ENCODE results near the gene UGT3A1.

DNA sequence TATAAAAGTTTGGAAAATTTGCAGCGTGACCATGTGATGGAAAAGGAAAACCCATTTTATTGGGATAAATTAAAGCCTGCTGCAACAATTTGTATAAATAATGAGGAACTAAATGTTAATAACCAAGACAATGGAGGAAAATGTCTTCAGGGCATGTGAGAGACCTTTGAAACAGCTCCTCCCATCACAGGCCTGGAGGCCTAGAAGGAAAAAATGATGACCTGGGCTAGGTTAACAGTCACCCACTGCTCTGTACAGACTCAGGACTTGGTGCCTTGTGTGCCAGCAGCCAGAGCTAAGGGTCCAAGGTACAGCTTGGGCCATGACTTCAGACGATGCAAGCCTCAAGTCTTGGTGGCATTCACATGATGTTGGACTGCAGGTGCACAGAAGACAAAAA lies 22.0 kb upstream of the UGT3A1 start:
- TF ChIP-seq CTCF (IDR thresholded peaks at IDR 0.05) (no peak), POLR2AphosphoS5 (IDR thresholded peaks at IDR 0.05) (no peak)
